Common myeloid progenitor, CD34-positive (primary cell): ENCODE data around the gene SPOCD1.
"Not testable (repeated sequence)": the region's sequence is repeated elsewhere in the genome, so short reads cannot be mapped to it uniquely, and the experiment has no call there.

Experiments
- CTCF ChIA-PET: fragments of 350-600 bp; sonication (Branson Sonifier 250); formaldehyde crosslinking; loops from one replicate; lab custom pipeline; 2021; ENCODE audit warnings: antibody characterized with exemption; lab: Charles Lee
- POLR2A ChIA-PET: fragments of 350-600 bp; sonication (Branson Sonifier 250); formaldehyde crosslinking; loops from one replicate; lab custom pipeline; 2021; ENCODE audit warnings: antibody characterized with exemption; lab: Charles Lee
- DNase-seq, 3 donors: peaks; one replicate each; pipeline versions ENCODE4 v3.0.0 to v3.0.0-alpha.2; 2013
- H3K27ac ChIP-seq, 2 experiments: 1 replicate in 1 of 2; 2 replicates in 1 of 2; pipeline ENCODE4 v1.7.0; 2013; ENCODE audit warnings: inconsistent platforms in 2 of 2, low read length in 2 of 2, mild to moderate bottlenecking in 2 of 2, low read depth in 1 of 2, moderate library complexity in 1 of 2; ENCODE audit not compliant: severe bottlenecking in 2 of 2, insufficient read depth in 1 of 2, poor library complexity in 1 of 2
- H3K27me3 ChIP-seq, 5 experiments: replicated peaks in 2 of 5; 1 replicate in 3 of 5; 2 replicates in 2 of 5; pipeline versions ENCODE4 v1.6.1 to v1.7.0; 2013; ENCODE audit warnings: low read length in 4 of 5, mild to moderate bottlenecking in 2 of 5, moderate library complexity in 2 of 5, inconsistent platforms in 1 of 5; ENCODE audit not compliant: insufficient read depth in 5 of 5, control insufficient read depth in 4 of 5
- H3K36me3 ChIP-seq, 4 experiments: 1 replicate in 2 of 4; 2 replicates in 2 of 4; pipeline versions ENCODE4 v1.6.1 to v1.7.0; 2013; ENCODE audit warnings: low read length in 3 of 4, control low read depth in 1 of 4, mild to moderate bottlenecking in 1 of 4; ENCODE audit not compliant: control insufficient read depth in 4 of 4, insufficient read depth in 4 of 4
- H3K4me1 ChIP-seq, 4 experiments: 1 replicate in 3 of 4; 2 replicates in 1 of 4; pipeline versions ENCODE4 v1.6.1 to v1.7.1; 2013; ENCODE audit warnings: low read length in 3 of 4, mild to moderate bottlenecking in 3 of 4, control low read depth in 1 of 4, inconsistent platforms in 1 of 4, moderate library complexity in 1 of 4; ENCODE audit not compliant: control insufficient read depth in 4 of 4, insufficient read depth in 4 of 4; ENCODE audit errors: control extremely low read depth in 1 of 4
- H3K4me3 ChIP-seq, 7 experiments: 1 replicate in 4 of 7; 2 replicates in 3 of 7; pipeline versions ENCODE4 v1.5.1 to v1.7.0; 2013; ENCODE audit warnings: mild to moderate bottlenecking in 7 of 7, low read length in 6 of 7, moderate library complexity in 6 of 7, inconsistent platforms in 2 of 7, low read depth in 2 of 7, control low read depth in 1 of 7; ENCODE audit not compliant: insufficient read depth in 4 of 7, control insufficient read depth in 1 of 7; ENCODE audit errors: extremely low read depth in 1 of 7
- H3K9me3 ChIP-seq, 5 experiments: 1 replicate in 4 of 5; 2 replicates in 1 of 5; pipeline versions ENCODE4 v1.6.1 to v1.7.1; 2013; ENCODE audit warnings: low read length in 4 of 5, mild to moderate bottlenecking in 2 of 5, inconsistent platforms in 1 of 5, low read depth in 1 of 5, moderate library complexity in 1 of 5; ENCODE audit not compliant: control insufficient read depth in 4 of 5, insufficient read depth in 2 of 5; ENCODE audit errors: control extremely low read depth in 1 of 5
- WGBS: methylation state at CpG from one replicate; pipeline ENCODE4 v1.1.5; 2013; ENCODE audit not compliant: insufficient coverage; 5-methylcytosine and 5-hydroxymethylcytosine counted together

Gene SPOCD1

DNA sequence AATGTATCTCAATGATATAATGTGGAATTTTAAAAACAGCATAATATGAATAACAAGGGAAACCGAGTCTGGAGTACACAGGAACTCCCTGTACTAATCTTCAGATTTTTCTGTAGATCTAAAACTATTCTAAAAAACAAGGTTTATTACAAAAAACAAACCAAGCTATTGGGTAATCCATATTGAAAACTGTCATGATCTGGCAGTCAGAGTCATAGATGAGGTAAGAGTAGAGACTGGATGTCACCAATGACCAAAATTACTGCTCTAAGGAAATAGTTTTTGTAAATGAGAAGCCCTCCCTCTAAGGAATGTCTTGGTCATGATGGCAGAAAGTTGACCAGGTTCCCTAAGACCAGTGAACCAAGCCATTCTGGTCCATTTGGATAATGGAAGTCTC, 2.4 kb upstream of the SPOCD1 start:
- WGBS: no CpG with 5 or more reads among the region's 1 CpG
- H3K36me3 ChIP-seq: no peaks in the 10 kb centered on the region

DNA sequence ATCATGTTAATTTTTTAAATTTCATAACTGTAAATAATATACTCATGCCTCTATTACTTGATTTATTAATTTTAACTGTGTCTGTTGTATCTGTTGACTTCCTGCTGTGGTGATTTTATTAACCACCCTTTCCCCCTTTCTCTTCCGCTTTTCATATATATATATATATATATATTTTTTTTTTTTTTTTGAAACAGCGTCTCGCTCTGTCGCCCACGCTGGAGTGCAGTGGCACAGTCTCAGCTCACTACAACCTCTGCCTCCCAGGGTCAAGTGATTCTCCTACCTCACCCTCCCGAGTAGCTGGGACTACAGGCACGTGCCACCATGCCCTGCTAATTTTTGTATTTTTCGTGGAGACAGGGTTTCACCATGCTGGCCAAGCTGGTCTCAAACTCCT, 1.1 kb upstream of the SPOCD1 start:
- 23% methylated on average over 6 of the region's 8 CpGs for WGBS
- H3K27ac ChIP-seq, H3K4me1 ChIP-seq, H3K36me3 ChIP-seq, H3K4me3 ChIP-seq, H3K9me3 ChIP-seq, POLR2A ChIA-PET, H3K27me3 ChIP-seq: not testable (repeated sequence)
- CTCF ChIA-PET: interaction anchor here (1.0 to 1.9 kb wide), 4 partner anchors 10 to 122 kb away, joined by 4 to 6 read pairs (median 4); no protein-coding TSS in a partner anchor
- peak; percentile 50 to 85 (median 85) for DNase-seq

More for the DNA sequence above, 2.4 kb upstream of the SPOCD1 start:
- no peaks in the 10 kb centered on the region for H3K27me3 ChIP-seq
- ChIA-PET CTCF (interaction anchor here (1.4 to 1.9 kb wide), 2 partner anchors 29 to 51 kb away, joined by 3 to 4 read pairs; no protein-coding TSS in a partner anchor), POLR2A (interaction anchor here (0.6 kb wide), 1 partner anchor 551 kb away, joined by 6 read pairs; no protein-coding TSS in a partner anchor)
- no peak overlapping the region for H3K27ac ChIP-seq
- no peaks in the 10 kb centered on the region for H3K9me3 ChIP-seq
- H3K4me1 ChIP-seq: peaks cover 0 to 8% (median 4%) of the 10 kb centered on the region in 4 experiments
- DNase-seq: no peak
- H3K4me3 ChIP-seq: no peak overlapping the region

DNA sequence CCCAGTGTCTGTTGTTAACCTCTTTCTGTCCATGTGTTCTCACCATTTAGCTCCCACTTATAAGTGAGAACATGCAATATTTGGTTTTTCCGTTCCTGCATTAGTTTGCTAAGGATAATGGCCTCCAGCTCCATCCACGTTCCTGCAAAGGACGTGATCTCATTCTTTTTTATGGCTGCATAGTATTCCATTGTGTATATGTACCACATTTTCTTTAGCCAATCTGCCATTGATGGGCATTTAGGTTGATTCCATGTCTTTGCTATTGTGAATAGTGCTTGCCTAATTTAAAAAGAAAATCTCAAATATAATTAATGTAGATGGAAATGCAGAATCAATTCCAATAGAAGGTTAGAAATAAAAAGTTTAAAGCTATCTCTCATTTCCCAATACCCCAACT, 679 bp upstream of the SPOCD1 start:
- H3K4me1 ChIP-seq, H3K36me3 ChIP-seq, H3K27ac ChIP-seq, POLR2A ChIA-PET, H3K27me3 ChIP-seq, DNase-seq, H3K4me3 ChIP-seq, H3K9me3 ChIP-seq: not testable (repeated sequence)
- no CpG with 5 or more reads among the region's 3 CpGs for WGBS
- CTCF ChIA-PET: interaction anchor here (1.0 to 1.9 kb wide), 6 partner anchors 10 to 154 kb away, joined by 3 to 6 read pairs (median 4); no protein-coding TSS in a partner anchor

DNA sequence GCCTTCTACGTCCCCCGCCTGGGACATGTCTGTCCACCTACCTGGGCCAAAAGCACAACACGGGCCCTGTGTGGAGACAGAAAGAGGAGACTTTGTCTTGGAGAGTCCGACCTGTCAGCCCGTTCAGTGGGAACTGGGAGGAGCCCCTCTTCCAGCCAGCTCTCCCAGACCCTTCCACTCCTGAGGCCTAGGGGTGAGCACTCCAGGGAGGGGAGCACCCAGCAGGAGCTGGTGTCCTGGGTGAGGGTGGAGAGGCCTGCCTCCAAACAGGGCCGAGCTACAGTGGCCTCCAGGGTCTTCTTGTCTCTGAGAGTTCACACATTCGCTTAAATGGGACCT, 546 bp downstream of the SPOCD1 start:
- no peaks in the 10 kb centered on the region for H3K27me3 ChIP-seq
- no peaks in the 10 kb centered on the region for H3K36me3 ChIP-seq
- ChIA-PET CTCF (interaction anchor here (0.9 to 1.9 kb wide), 10 partner anchors 8 to 245 kb away, joined by 3 to 5 read pairs (median 4); no protein-coding TSS in a partner anchor), POLR2A (no interaction called here)
- DNase-seq: no peak
- 100% methylated on average over 5 of the region's 7 CpGs for WGBS
- no peak overlapping the region for H3K27ac ChIP-seq
- no peaks in the 10 kb centered on the region for H3K9me3 ChIP-seq
- H3K4me1 ChIP-seq: peaks cover 0 to 8% (median 4%) of the 10 kb centered on the region in 4 experiments
- H3K4me3 ChIP-seq: no peak overlapping the region

DNA sequence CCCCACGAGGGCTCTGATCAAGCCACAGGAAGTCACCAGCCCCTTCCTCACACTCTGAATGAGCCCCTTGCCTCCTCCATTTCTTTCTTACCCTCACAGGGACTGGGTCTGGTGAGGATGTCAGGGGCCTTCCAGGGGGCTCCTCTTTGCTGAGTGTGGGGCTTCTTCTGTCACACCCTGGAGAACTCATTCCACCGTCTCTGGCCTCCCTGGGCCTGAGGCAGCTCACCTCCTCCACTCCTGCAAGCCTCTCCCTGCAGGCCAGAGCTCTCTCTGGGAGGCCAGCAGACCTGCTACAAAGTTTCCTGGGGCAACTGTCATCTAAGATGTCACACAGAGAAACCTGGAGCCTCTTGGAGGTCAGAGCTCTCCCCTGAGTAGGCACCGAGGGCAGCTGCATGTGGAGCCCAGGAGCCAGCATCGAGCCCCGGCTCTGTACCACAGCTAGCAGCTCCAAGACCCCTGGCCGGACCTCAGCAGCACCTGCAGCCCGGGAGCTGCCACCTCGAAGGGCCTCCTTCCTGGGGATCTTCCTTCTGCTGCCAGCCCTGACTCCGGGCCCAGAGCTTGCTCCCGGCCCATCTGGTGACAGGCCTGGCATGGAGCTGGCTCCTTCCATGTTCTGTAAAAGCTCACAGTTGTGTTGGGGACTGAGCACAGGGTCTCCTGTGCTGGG, 1.1 kb downstream of the SPOCD1 start:
- WGBS: 86% methylated on average over 10 of the region's 10 CpGs
- ChIA-PET POLR2A (no interaction called here), CTCF (interaction anchor here (0.8 to 1.9 kb wide), 10 partner anchors 9 to 246 kb away, joined by 3 to 5 read pairs (median 4); no protein-coding TSS in a partner anchor)
- H3K27ac ChIP-seq: no peak overlapping the region
- H3K4me1 ChIP-seq: peaks cover 0 to 8% (median 4%) of the 10 kb centered on the region in 4 experiments
- DNase-seq: no peak
- H3K4me3 ChIP-seq: no peak overlapping the region
- no peaks in the 10 kb centered on the region for H3K36me3 ChIP-seq
- no peaks in the 10 kb centered on the region for H3K9me3 ChIP-seq
- no peaks in the 10 kb centered on the region for H3K27me3 ChIP-seq

DNA sequence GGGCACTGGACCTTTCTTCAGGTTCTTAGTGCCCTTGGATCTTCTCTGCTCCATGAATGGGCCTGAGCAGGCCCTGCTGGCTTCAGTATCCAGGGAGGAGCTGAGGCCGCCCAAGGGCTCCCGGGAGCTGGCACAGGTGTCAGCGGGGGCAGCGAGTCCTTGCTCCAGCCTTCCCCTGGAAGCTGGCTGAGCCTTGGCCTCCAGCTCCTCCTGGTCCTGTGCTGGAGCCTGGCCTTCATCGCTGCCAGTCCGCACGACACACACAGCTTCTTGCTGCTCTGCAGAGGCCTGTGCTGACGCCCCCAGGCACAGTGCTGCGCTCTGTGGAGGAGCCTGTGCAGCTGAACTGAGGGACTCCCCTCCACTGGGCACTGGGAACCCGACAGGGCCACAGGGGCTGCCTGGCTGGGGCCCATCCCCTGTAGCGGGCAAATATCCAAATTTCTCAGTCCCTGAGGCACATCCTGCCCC, 1.7 kb downstream of the SPOCD1 start:
- Histone ChIP-seq H3K36me3 (no peaks in the 10 kb centered on the region), H3K27me3 (no peaks in the 10 kb centered on the region), H3K4me1 (peaks cover 0 to 8% (median 4%) of the 10 kb centered on the region in 4 experiments), H3K9me3 (no peaks in the 10 kb centered on the region), H3K4me3 (no peak overlapping the region), H3K27ac (no peak overlapping the region)
- DNase-seq: no peak
- 93% methylated on average over 10 of the region's 11 CpGs for WGBS
- ChIA-PET POLR2A (no interaction called here), CTCF (interaction anchor here (0.8 to 2.1 kb wide), 4 partner anchors 10 to 25 kb away, joined by 3 to 7 read pairs (median 4); no protein-coding TSS in a partner anchor)
